ENCODE results near the gene ADM2.

The ADM2 gene

GRCh38 chr22:50459496-50460140 is 21.7 kb upstream of the ADM2 start:
- no peak overlapping the region for H3K27ac ChIP-seq (ENCODE audit: low read depth, low read length, severe bottlenecking)
- WGBS, 2 experiments (ENCODE audit: insufficient coverage in 2 of 2) = 96% methylated on average over 30 to 41 of the region's 41 CpGs

GRCh38 chr22:50460938-50461337 is 20.4 kb upstream of the ADM2 start:
- H3K27ac ChIP-seq (ENCODE audit: low read depth, low read length, severe bottlenecking) = no peak overlapping the region
- peaks cover 80% of the 10 kb centered on the region for H3K36me3 ChIP-seq (ENCODE audit: control insufficient read depth, insufficient read depth, low read length)
- no peak overlapping the region for H3K4me3 ChIP-seq (ENCODE audit: extremely low read depth, insufficient read depth, low read length, poor library complexity, severe bottlenecking)
- 96 to 99% methylated on average over 14 to 17 of the region's 17 CpGs for WGBS, 2 experiments (ENCODE audit: insufficient coverage in 2 of 2)
- no peaks in the 10 kb centered on the region for H3K4me1 ChIP-seq (ENCODE audit: control insufficient read depth, insufficient read depth, low read length, poor library complexity, severe bottlenecking)
- no peaks in the 10 kb centered on the region for H3K9me3 ChIP-seq (ENCODE audit: control insufficient read depth, low read length)

More at GRCh38 chr22:50459496-50460140, 21.7 kb upstream of the ADM2 start:
- no peaks in the 10 kb centered on the region for H3K4me1 ChIP-seq (ENCODE audit: control insufficient read depth, insufficient read depth, low read length, poor library complexity, severe bottlenecking)
- peaks cover 80% of the 10 kb centered on the region for H3K36me3 ChIP-seq (ENCODE audit: control insufficient read depth, insufficient read depth, low read length)
- no peaks in the 10 kb centered on the region for H3K9me3 ChIP-seq (ENCODE audit: control insufficient read depth, low read length)
- H3K4me3 ChIP-seq (ENCODE audit: extremely low read depth, insufficient read depth, low read length, poor library complexity, severe bottlenecking) = no peak overlapping the region

DNA sequence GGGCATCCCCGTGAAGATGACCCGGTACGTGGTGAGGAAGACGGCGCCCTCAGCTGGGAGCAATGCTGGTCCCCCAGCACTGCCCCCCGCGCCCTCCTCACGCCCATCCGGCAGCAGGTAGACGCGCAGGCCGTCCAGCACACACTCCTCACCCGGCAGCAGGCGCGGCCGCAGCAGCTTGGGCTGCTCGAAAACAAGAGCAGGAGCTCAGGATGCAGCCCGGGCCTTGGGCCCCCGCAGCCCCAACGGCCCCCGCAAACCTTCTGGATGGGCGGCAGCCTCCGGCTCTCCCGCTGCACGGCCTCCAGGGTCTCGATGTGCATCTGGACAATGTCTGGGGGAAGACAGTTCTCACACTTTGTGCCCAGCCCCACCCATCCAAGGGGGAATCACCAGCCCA is 19.8 kb upstream of the ADM2 start:
- peaks cover 84% of the 10 kb centered on the region for H3K36me3 ChIP-seq (ENCODE audit: control insufficient read depth, insufficient read depth, low read length)
- no peak overlapping the region for H3K27ac ChIP-seq (ENCODE audit: low read depth, low read length, severe bottlenecking)
- H3K4me1 ChIP-seq (ENCODE audit: control insufficient read depth, insufficient read depth, low read length, poor library complexity, severe bottlenecking) = no peaks in the 10 kb centered on the region
- WGBS, 2 experiments (ENCODE audit: insufficient coverage in 2 of 2) = 96 to 98% methylated on average over 23 to 26 of the region's 26 CpGs
- no peak overlapping the region for H3K4me3 ChIP-seq (ENCODE audit: extremely low read depth, insufficient read depth, low read length, poor library complexity, severe bottlenecking)
- H3K9me3 ChIP-seq (ENCODE audit: control insufficient read depth, low read length) = no peaks in the 10 kb centered on the region

DNA sequence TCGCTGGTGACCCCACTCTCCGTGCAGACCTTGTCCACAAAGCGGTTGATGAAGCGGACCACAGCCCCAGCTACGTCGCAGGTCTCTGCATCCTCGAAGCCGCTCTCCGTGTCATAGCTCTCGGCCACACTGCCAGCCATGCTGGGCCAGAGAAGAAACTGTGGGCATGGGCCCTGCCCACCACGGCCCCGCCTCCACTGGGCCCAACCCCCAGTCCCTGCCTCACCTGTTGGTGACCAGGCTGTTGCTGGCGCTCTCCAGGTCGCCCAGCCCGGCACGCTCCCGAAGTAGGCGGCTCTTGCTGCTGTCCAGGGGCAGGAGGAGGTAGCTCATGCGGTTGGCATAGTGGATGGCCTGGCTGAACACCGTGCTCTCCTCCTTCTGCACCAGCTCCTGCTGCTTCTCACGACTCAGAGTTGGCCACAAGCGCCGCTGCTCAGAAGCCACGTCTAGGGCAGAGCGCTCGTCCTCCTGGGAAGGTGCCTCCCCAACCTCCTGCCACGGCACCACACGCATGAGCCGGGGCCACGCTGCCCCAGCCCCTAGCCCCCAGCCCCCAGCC is 19.3 kb upstream of the ADM2 start:
- H3K4me1 ChIP-seq (ENCODE audit: control insufficient read depth, insufficient read depth, low read length, poor library complexity, severe bottlenecking) = no peaks in the 10 kb centered on the region
- H3K4me3 ChIP-seq (ENCODE audit: extremely low read depth, insufficient read depth, low read length, poor library complexity, severe bottlenecking) = no peak overlapping the region
- H3K36me3 ChIP-seq (ENCODE audit: control insufficient read depth, insufficient read depth, low read length) = peaks cover 86% of the 10 kb centered on the region
- 94 to 98% methylated on average over 19 to 24 of the region's 30 CpGs for WGBS, 2 experiments (ENCODE audit: insufficient coverage in 2 of 2)
- H3K9me3 ChIP-seq (ENCODE audit: control insufficient read depth, low read length) = no peaks in the 10 kb centered on the region
- no peak overlapping the region for H3K27ac ChIP-seq (ENCODE audit: low read depth, low read length, severe bottlenecking)

DNA sequence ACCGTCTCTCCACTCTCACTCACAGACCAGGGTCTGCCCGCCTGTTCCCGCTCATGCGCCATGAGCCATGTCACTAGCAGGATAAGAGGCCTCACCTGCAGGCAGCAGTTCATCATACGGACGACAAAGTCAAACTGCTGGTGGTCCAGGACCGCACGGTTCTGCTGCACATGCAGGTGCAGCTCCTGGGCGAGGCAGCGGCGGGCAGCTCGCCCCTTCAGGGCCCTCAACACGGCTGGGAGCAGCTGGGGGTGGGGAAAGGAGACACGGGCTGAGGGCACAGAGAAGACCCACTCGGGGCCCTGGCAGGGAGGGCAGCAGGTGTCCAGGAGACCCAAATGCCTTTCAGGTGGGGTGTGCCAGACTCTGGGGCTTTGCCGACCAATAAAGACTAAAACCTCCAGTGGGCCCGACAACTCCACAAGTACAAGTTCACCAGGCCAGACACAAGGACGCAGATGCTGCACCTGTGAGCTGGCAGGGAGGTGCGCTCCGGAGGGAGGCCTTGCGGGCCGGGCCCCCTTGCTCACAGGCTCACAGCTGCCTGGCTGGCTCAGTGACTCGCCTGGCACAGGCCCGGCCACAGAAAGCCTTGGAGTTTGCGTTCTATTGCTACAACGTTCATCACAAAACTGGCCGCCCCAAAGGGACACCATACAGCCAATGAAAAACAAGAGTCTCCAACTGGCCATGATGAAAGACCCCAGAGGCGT is 18.0 kb upstream of the ADM2 start:
- Histone ChIP-seq H3K9me3 (ENCODE audit: control insufficient read depth, low read length) (no peaks in the 10 kb centered on the region), H3K36me3 (ENCODE audit: control insufficient read depth, insufficient read depth, low read length) (peaks cover 90% of the 10 kb centered on the region), H3K27ac (ENCODE audit: low read depth, low read length, severe bottlenecking) (no peak overlapping the region), H3K4me1 (ENCODE audit: control insufficient read depth, insufficient read depth, low read length, poor library complexity, severe bottlenecking) (no peaks in the 10 kb centered on the region), H3K4me3 (ENCODE audit: extremely low read depth, insufficient read depth, low read length, poor library complexity, severe bottlenecking) (no peak overlapping the region)
- 97 to 98% methylated on average over 27 to 28 of the region's 28 CpGs for WGBS, 2 experiments (ENCODE audit: insufficient coverage in 2 of 2)

DNA sequence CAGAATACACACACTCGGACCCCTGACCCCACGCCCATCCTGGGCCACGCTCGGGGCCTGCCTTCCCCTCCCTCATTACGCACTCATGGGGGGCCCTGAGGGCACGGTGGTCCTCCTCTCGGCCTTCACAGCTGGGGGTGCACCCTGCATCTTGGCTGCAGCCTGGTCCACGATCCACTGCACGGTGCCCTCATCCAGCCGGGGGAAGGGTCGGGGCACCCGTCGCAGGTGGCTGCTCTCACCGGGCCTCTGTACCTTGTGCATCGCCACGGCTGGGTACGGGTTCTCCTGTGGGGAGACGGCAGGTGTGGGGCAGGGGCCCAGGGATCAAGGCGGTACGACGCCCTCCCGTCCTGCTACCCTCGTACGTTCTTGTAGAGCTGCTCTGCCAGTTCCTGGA is 16.9 kb upstream of the ADM2 start:
- Histone ChIP-seq H3K4me1 (ENCODE audit: control insufficient read depth, insufficient read depth, low read length, poor library complexity, severe bottlenecking) (peaks cover 3% of the 10 kb centered on the region), H3K36me3 (ENCODE audit: control insufficient read depth, insufficient read depth, low read length) (peaks cover 83% of the 10 kb centered on the region), H3K4me3 (ENCODE audit: extremely low read depth, insufficient read depth, low read length, poor library complexity, severe bottlenecking) (no peak overlapping the region), H3K27ac (ENCODE audit: low read depth, low read length, severe bottlenecking) (no peak overlapping the region), H3K9me3 (ENCODE audit: control insufficient read depth, low read length) (no peaks in the 10 kb centered on the region)
- 94% methylated on average over 24 of the region's 24 CpGs for WGBS, 2 experiments (ENCODE audit: insufficient coverage in 2 of 2)

GRCh38 chr22:50465066-50465930 is 16.0 kb upstream of the ADM2 start:
- Histone ChIP-seq H3K9me3 (ENCODE audit: control insufficient read depth, low read length) (no peaks in the 10 kb centered on the region), H3K4me3 (ENCODE audit: extremely low read depth, insufficient read depth, low read length, poor library complexity, severe bottlenecking) (no peak overlapping the region), H3K4me1 (ENCODE audit: control insufficient read depth, insufficient read depth, low read length, poor library complexity, severe bottlenecking) (peaks cover 12% of the 10 kb centered on the region), H3K36me3 (ENCODE audit: control insufficient read depth, insufficient read depth, low read length) (peaks cover 77% of the 10 kb centered on the region), H3K27ac (ENCODE audit: low read depth, low read length, severe bottlenecking) (no peak overlapping the region)
- WGBS, 2 experiments (ENCODE audit: insufficient coverage in 2 of 2) = 96 to 97% methylated on average over 18 to 25 of the region's 30 CpGs

DNA sequence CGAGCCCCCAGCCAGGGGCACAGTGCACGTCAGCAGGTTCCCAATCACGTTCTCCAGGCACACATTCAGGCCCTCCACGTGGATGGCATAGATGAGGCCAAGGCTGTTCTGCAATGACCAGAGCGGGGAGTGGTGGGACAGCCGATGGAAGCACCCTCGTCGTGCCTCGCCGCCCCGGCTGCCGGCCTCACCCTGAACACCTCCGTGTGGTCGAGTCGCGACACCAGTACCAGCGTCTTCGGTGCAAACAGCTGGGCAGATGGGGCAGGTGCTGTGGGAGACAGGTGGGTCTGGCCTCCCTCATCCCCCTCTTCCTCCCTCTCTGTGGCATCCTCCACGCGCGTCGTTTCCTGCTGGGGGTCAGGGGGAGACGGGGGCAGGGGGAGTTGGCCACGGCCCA is 14.0 kb upstream of the ADM2 start:
- no peak overlapping the region for H3K4me3 ChIP-seq (ENCODE audit: extremely low read depth, insufficient read depth, low read length, poor library complexity, severe bottlenecking)
- 97% methylated on average over 14 to 18 of the region's 24 CpGs for WGBS, 2 experiments (ENCODE audit: insufficient coverage in 2 of 2)
- H3K36me3 ChIP-seq (ENCODE audit: control insufficient read depth, insufficient read depth, low read length) = peaks cover 62% of the 10 kb centered on the region
- H3K27ac ChIP-seq (ENCODE audit: low read depth, low read length, severe bottlenecking) = no peak overlapping the region
- H3K4me1 ChIP-seq (ENCODE audit: control insufficient read depth, insufficient read depth, low read length, poor library complexity, severe bottlenecking) = peaks cover 22% of the 10 kb centered on the region
- no peaks in the 10 kb centered on the region for H3K9me3 ChIP-seq (ENCODE audit: control insufficient read depth, low read length)

DNA sequence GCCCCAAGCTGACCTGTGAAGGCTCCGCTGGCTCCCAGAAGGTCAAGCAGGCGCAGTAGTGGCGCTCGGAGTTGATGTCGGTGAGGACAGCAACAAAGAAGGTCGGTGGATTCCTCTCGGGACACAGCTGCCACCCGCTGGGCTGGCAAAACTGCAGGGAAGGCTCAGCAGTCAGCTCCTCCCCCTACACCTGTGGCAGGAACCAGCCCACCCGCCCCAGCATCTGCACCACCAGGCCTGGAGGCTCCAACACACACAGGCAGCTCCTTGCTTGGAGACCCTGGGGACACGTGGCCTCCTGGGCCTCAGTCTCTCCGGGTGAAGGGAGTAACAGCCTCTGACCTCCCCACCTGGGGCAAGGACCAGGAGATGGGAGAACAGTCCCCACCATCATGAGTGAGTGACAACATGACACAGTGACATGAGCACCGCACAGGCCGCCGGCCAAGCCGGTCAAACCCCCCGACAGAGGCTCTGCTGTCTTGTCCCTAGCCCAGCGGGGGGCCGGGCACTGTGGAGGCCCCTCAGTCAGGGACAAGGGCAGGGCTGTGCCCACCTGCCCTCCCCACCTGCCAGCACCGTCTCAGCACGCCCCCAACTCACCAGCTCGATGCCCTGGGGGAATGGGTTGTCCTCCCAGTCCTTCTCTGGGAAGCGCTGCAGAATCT is 13.4 kb upstream of the ADM2 start:
- 92 to 93% methylated on average over 17 to 22 of the region's 22 CpGs for WGBS, 2 experiments (ENCODE audit: insufficient coverage in 2 of 2)
- peaks cover 56% of the 10 kb centered on the region for H3K36me3 ChIP-seq (ENCODE audit: control insufficient read depth, insufficient read depth, low read length)
- peaks cover 22% of the 10 kb centered on the region for H3K4me1 ChIP-seq (ENCODE audit: control insufficient read depth, insufficient read depth, low read length, poor library complexity, severe bottlenecking)

GRCh38 chr22:50468626-50469025 is 12.7 kb upstream of the ADM2 start:
- H3K4me1 ChIP-seq (ENCODE audit: control insufficient read depth, insufficient read depth, low read length, poor library complexity, severe bottlenecking) = peaks cover 25% of the 10 kb centered on the region
- H3K9me3 ChIP-seq (ENCODE audit: control insufficient read depth, low read length) = no peaks in the 10 kb centered on the region
- H3K4me3 ChIP-seq (ENCODE audit: extremely low read depth, insufficient read depth, low read length, poor library complexity, severe bottlenecking) = no peak overlapping the region
- 90 to 91% methylated on average over 2 to 6 of the region's 8 CpGs for WGBS, 2 experiments (ENCODE audit: insufficient coverage in 2 of 2)
- H3K27ac ChIP-seq (ENCODE audit: low read depth, low read length, severe bottlenecking) = no peak overlapping the region
- H3K36me3 ChIP-seq (ENCODE audit: control insufficient read depth, insufficient read depth, low read length) = peaks cover 54% of the 10 kb centered on the region

More for the DNA sequence above, 13.4 kb upstream of the ADM2 start:
- H3K27ac ChIP-seq (ENCODE audit: low read depth, low read length, severe bottlenecking) = no peak overlapping the region
- H3K9me3 ChIP-seq (ENCODE audit: control insufficient read depth, low read length) = no peaks in the 10 kb centered on the region
- no peak overlapping the region for H3K4me3 ChIP-seq (ENCODE audit: extremely low read depth, insufficient read depth, low read length, poor library complexity, severe bottlenecking)
